IMR-90 (cell line): Measurements from ENCODE around the gene SGSM2. TPM values are rescaled to one million over a fixed set of nuclear protein-coding genes. Genes with fewer than 3 reads are reported as not detected.

Experiments used
- ATAC-seq: fragments of 200-7000 bp; cut with Tn5 transposase; 2 replicates; pipeline ENCODE4 v1.9.1; 2020; ENCODE audit warnings: low read depth, mild to moderate bottlenecking, moderate library complexity
- BruUV-seq: library from RNA; stranded (reverse); fragments of 400-500 nt; replicated peaks from 2 replicates; lab custom pipeline; 2021; lab: Mats Ljungman, UMichigan
- CTCF ChIA-PET: fragments of 300-600 bp; formaldehyde crosslinking; extraction: SDS; loops from one replicate; lab custom pipeline; 2021; ENCODE audit warnings: antibody characterized with exemption; lab: Yijun Ruan, JAX
- POLR2A ChIA-PET: fragments of 300-600 bp; sonication (Branson Sonifier 250); formaldehyde crosslinking; loops from one replicate; lab custom pipeline; 2022; ENCODE audit warnings: antibody characterized with exemption; ENCODE audit not compliant: unreplicated experiment; lab: Charles Lee
- DNase-seq: peaks from one replicate; pipeline ENCODE4 v3.0.0; 2013
- H2AFZ ChIP-seq: replicated peaks from 2 replicates; pipeline ENCODE3; 2013; ENCODE audit warnings: low read length, mild to moderate bottlenecking; ENCODE audit not compliant: poor library complexity
- H2AK5ac ChIP-seq: 2 replicates; pipeline ENCODE4 v1.6.1; 2013; ENCODE audit warnings: low read depth, low read length, inconsistent platforms
- H2AK9ac ChIP-seq: replicated peaks from 2 replicates; pipeline ENCODE3; 2013; ENCODE audit warnings: mild to moderate bottlenecking, low read depth, low read length, moderate library complexity; ENCODE audit not compliant: poor library complexity
- H2BK120ac ChIP-seq: 2 replicates; pipeline ENCODE4 v1.6.1; 2013; ENCODE audit warnings: low read depth, low read length, inconsistent platforms
- H2BK15ac ChIP-seq: 3 replicates; pipeline ENCODE4 v1.6.1; 2013; ENCODE audit warnings: low read depth, low read length, inconsistent platforms
- H2BK20ac ChIP-seq: 2 replicates; pipeline ENCODE4 v1.6.1; 2013; ENCODE audit warnings: low read depth, mild to moderate bottlenecking, inconsistent platforms, low read length, moderate library complexity
- H2BK5ac ChIP-seq: 2 replicates; pipeline ENCODE4 v1.6.1; 2013; ENCODE audit warnings: mild to moderate bottlenecking, low read depth, low read length, inconsistent platforms; ENCODE audit not compliant: poor library complexity, severe bottlenecking
- H3K14ac ChIP-seq: replicated peaks from 2 replicates; pipeline ENCODE4 v1.6.1; 2013; ENCODE audit warnings: low read depth, low read length, inconsistent platforms
- H3K18ac ChIP-seq: 2 replicates; pipeline ENCODE4 v1.6.1; 2013; ENCODE audit warnings: low read depth, low read length, control low read depth
- H3K23ac ChIP-seq: 2 replicates; pipeline ENCODE4 v1.6.1; 2013; ENCODE audit warnings: low read depth, low read length, inconsistent platforms
- H3K27ac ChIP-seq: 2 replicates; pipeline ENCODE4 v1.5.1; 2013; ENCODE audit warnings: mild to moderate bottlenecking, control low read depth, low read length; ENCODE audit not compliant: insufficient read depth
- H3K27me3 ChIP-seq: 2 replicates; pipeline ENCODE4 v1.6.1; 2013; ENCODE audit warnings: low read length; ENCODE audit not compliant: control insufficient read depth, insufficient read depth
- H3K36me3 ChIP-seq: 2 replicates; pipeline ENCODE4 v1.6.1; 2013; ENCODE audit warnings: low read length, mixed read lengths; ENCODE audit not compliant: control insufficient read depth, insufficient read depth
- H3K4ac ChIP-seq: 2 replicates; pipeline ENCODE4 v1.6.1; 2013; ENCODE audit warnings: low read depth, low read length, inconsistent platforms
- H3K4me1 ChIP-seq: 2 replicates; pipeline ENCODE4 v1.6.1; 2013; ENCODE audit warnings: low read length, mixed read lengths; ENCODE audit not compliant: control insufficient read depth, insufficient read depth
- H3K4me2 ChIP-seq: 2 replicates; pipeline ENCODE4 v1.6.1; 2013; ENCODE audit warnings: low read depth, mild to moderate bottlenecking, control low read depth, low read length, moderate library complexity
- H3K4me3 ChIP-seq: 2 replicates; pipeline ENCODE4 v1.5.1; 2013; ENCODE audit warnings: low read depth, mild to moderate bottlenecking, control low read depth, low read length, moderate library complexity; ENCODE audit not compliant: insufficient read depth
- H3K56ac ChIP-seq: 2 replicates; pipeline ENCODE4 v1.6.1; 2013; ENCODE audit warnings: low read length, inconsistent platforms; ENCODE audit not compliant: insufficient read depth; ENCODE audit errors: extremely low read depth
- H3K79me1 ChIP-seq, 2 experiments: 2 replicates each; pipeline ENCODE4 v1.6.1; 2013; ENCODE audit warnings: low read length in 2 of 2, inconsistent platforms in 1 of 2, low read depth in 1 of 2
- H3K9ac ChIP-seq: 2 replicates; pipeline ENCODE4 v1.6.1; 2013; ENCODE audit warnings: low read depth, low read length, control low read depth
- H3K9me1 ChIP-seq: 2 replicates; pipeline ENCODE4 v1.6.1; 2013; ENCODE audit warnings: low read length, inconsistent platforms; ENCODE audit not compliant: insufficient read depth
- H3K9me3 ChIP-seq: 2 replicates; pipeline ENCODE4 v1.6.1; 2013; ENCODE audit warnings: low read length; ENCODE audit not compliant: control insufficient read depth, insufficient read depth
- H4K20me1 ChIP-seq: 2 replicates; pipeline ENCODE4 v1.6.1; 2013; ENCODE audit warnings: low read length, inconsistent platforms; ENCODE audit not compliant: insufficient read depth
- H4K5ac ChIP-seq: 2 replicates; pipeline ENCODE4 v1.6.1; 2013; ENCODE audit warnings: mild to moderate bottlenecking, low read depth, low read length, control low read depth
- H4K8ac ChIP-seq, 2 experiments: 2 replicates each; pipeline ENCODE4 v1.6.1; 2013; ENCODE audit warnings: low read depth in 2 of 2, low read length in 2 of 2, control low read depth in 1 of 2, inconsistent platforms in 1 of 2
- H4K91ac ChIP-seq: 2 replicates; pipeline ENCODE4 v1.6.1; 2013; ENCODE audit warnings: low read depth, low read length, inconsistent platforms; ENCODE audit not compliant: insufficient read depth
- CHD1 ChIP-seq: IDR thresholded peaks from 2 replicates; pipeline ENCODE4 v1.6.1; 2012; ENCODE audit warnings: low read depth, low read length, improper control_type of control experiment
- FOS ChIP-seq: fragments of 150-350 bp; IDR thresholded peaks from 2 replicates; pipeline ENCODE4 v1.6.1; 2016; ENCODE audit warnings: low read depth, low read length
- MAZ ChIP-seq: IDR thresholded peaks from 2 replicates; pipeline ENCODE4 v1.6.1; 2012; ENCODE audit warnings: low read depth, mild to moderate bottlenecking, low read length, improper control_type of control experiment, moderate library complexity, borderline replicate concordance
- USF2 ChIP-seq: fragments of 150-350 bp; IDR thresholded peaks from 2 replicates; pipeline ENCODE4 v1.6.1; 2017; ENCODE audit warnings: mild to moderate bottlenecking, antibody characterized with exemption, low read length, low read depth
- WGBS, 2 experiments: methylation state at CpG; one replicate each; pipeline versions ENCODE4 v1.1.5 to v1.1.7; 2013; ENCODE audit warnings: missing lambda C conversion rate in 2 of 2; ENCODE audit not compliant: insufficient read length in 1 of 2; ENCODE audit errors: extremely low coverage in 2 of 2; 5-methylcytosine and 5-hydroxymethylcytosine counted together
- dilution Hi-C: fragments of 300-500 bp; cut with HindIII; formaldehyde crosslinking; loops from one replicate; pipeline ENCODE4 v1.14.3; 2018; ENCODE audit warnings: low sequenced_read_pairs; ENCODE audit not compliant: unreplicated experiment
- in situ Hi-C: fragments of 300-500 bp; cut with MboI; formaldehyde crosslinking; loops from 3 replicates; pipeline ENCODE4 v1.14.3; 2019; ENCODE audit warnings: low sequenced_read_pairs, inconsistent platforms, mixed read lengths
- intact Hi-C: fragments of 100-400 bp; cut with micrococcal nuclease; formaldehyde crosslinking; loops from 2 replicates; pipeline ENCODE4 v1.10.0; 2022
- polyA plus RNA-seq, 3 experiments: library from polyadenylated mRNA; depleted of rRNA; stranded (reverse); fragments of >200 nt; gene quantifications; 2 replicates each; pipeline ENCODE4 v1.2.3, GENCODE V29; 2012; ENCODE audit warnings: low replicate concordance in 1 of 3
- total RNA-seq: library from RNA; depleted of rRNA; stranded (reverse); fragments of >200 nt; gene quantifications from 2 replicates; pipeline ENCODE4 v1.2.3, GENCODE V29; 2012

The SGSM2 gene
- total and polyA plus RNA-seq, 2 of the 4 experiments (the other 2 are of a cell fraction), result 13.6 to 81.2 TPM

DNA sequence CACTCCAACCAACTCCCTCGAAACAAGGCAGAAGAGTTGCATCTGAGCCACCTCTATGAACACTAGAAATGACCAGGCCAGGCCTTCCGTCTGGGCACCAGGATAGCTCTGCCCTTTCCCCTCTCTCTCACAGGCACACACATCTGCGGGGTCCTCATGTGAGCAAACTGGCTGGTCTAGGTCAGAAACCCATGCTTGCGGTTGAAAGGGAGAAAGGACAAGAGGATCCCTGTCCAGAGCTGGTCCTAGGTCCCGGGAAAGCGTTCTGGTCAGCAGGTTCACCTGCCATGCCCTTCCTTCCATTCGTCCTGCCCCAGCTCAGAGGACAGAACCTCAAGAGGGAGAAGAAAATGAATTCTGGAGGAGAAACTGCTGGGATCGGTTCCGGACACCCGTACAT is 60.9 kb downstream of the SGSM2 start:
- no peaks in the 10 kb centered on the region for H3K36me3 ChIP-seq
- H3K27me3 ChIP-seq, result no peaks in the 10 kb centered on the region
- no peak overlapping the region for H3K18ac ChIP-seq
- intact Hi-C loops, result no loop called here
- no peak overlapping the region for H3K56ac ChIP-seq
- ChIA-PET POLR2A (no interaction called here), CTCF (interaction anchor here (1.6 kb wide), 1 partner anchor 16 kb away, joined by 3 read pairs; no protein-coding TSS in a partner anchor)
- peak overlapping the region; percentile 96 for H3K23ac ChIP-seq
- peak overlapping the region; percentile 93 for H4K91ac ChIP-seq
- peaks cover 27% of the 10 kb centered on the region for H4K20me1 ChIP-seq
- no TSS peak for BruUV-seq
- H2AK5ac ChIP-seq, result peak overlapping the region; percentile 100
- H4K5ac ChIP-seq, result no peak overlapping the region; the same call in 1 of the 2 replicates
- ATAC-seq, result no peak
- DNase-seq, result no peak
- H3K9ac ChIP-seq, result 0 out of 2 replicates have a peak overlapping the region, but pooled peaks have one; percentile 68
- peak overlapping the region; percentile 99 for H3K4ac ChIP-seq
- peak overlapping the region; percentile 53 for H2AFZ ChIP-seq
- H2BK20ac ChIP-seq, result peak overlapping the region; percentile 85; the same call in 1 of the 2 replicates
- peaks cover 17 to 63% of the 10 kb centered on the region in 2 experiments; a peak in 3 of 4 replicates for H3K79me1 ChIP-seq
- H3K14ac ChIP-seq, result peak overlapping the region; percentile 96; the same call in 1 of the 2 replicates
- TF ChIP-seq MAZ (no peak), FOS (no peak), USF2 (no peak), CHD1 (no peak)
- no peak overlapping the region for H3K4me3 ChIP-seq
- peak overlapping the region; percentile 84 for H3K27ac ChIP-seq
- peak overlapping the region; percentile 94 for H2BK5ac ChIP-seq
- H2AK9ac ChIP-seq, result peak overlapping the region; percentile 59
- H4K8ac ChIP-seq, result peak overlapping the region; percentile 95 to 98
- dilution Hi-C loops, result no loop called here
- WGBS, 2 experiments, result 70% methylated on average over 3 of the region's 10 CpGs; no CpG with 5 or more reads in 1 of the 2 experiments
- H3K9me1 ChIP-seq, result peaks cover 23% of the 10 kb centered on the region
- H2BK15ac ChIP-seq, result peak overlapping the region; percentile 100; the same call in 2 of the 3 replicates
- peaks cover 40% of the 10 kb centered on the region for H3K4me1 ChIP-seq
- peak overlapping the region; percentile 90; the same call in 1 of the 2 replicates for H3K4me2 ChIP-seq
- in situ Hi-C loops, result no loop called here
- no peaks in the 10 kb centered on the region for H3K9me3 ChIP-seq
- peak overlapping the region; percentile 88 for H2BK120ac ChIP-seq
